Sigmoid colon (tissue), 7 donors: ENCODE data around the gene C1QTNF6. TPM values are rescaled to one million over a fixed set of nuclear protein-coding genes. Genes with fewer than 3 reads are reported as not detected.

Experiments
- DNase-seq: peaks from one replicate; pipeline ENCODE4 v3.0.0-alpha.2; 2019
- H3K27ac ChIP-seq, 4 donors: fragments of 200-600 bp; sonication (generic); one replicate each; pipeline ENCODE4 v1.5.1; 2016 to 2019; ENCODE audit warnings: mild to moderate bottlenecking in 1 of 4
- H3K27me3 ChIP-seq, 3 donors: fragments of 200-600 bp; sonication (generic); one replicate each; pipeline ENCODE4 v1.5.1; 2019; ENCODE audit warnings: mild to moderate bottlenecking in 1 of 3
- H3K36me3 ChIP-seq, 4 donors: fragments of 200-600 bp; sonication (generic); one replicate each; pipeline ENCODE4 v1.5.1; 2016 to 2019
- H3K4me1 ChIP-seq, 4 donors: fragments of 200-600 bp; sonication (generic); one replicate each; pipeline ENCODE4 v1.5.1; 2017 to 2019
- H3K4me3 ChIP-seq, 4 donors: fragments of 200-600 bp; sonication (generic); one replicate each; pipeline ENCODE4 v1.5.1; 2017 to 2019; ENCODE audit warnings: mild to moderate bottlenecking in 2 of 4, moderate library complexity in 1 of 4
- H3K9me3 ChIP-seq, 4 donors: fragments of 200-600 bp in 3 of 4; sonication (generic) in 3 of 4; one replicate each; pipeline versions ENCODE4 v1.5.1 to v1.6.1; 2013 to 2019
- CTCF ChIP-seq, 4 experiments: fragments of 450-650 bp in 3 of 4; fragments of 200-600 bp in 1 of 4; IDR thresholded peaks; one replicate each; pipeline ENCODE4 v1.5.1; 2016 to 2019; ENCODE audit warnings: antibody characterized with exemption in 4 of 4, mild to moderate bottlenecking in 3 of 4, moderate library complexity in 2 of 4
- EP300 ChIP-seq, 4 donors: sonication (generic); formaldehyde crosslinking; IDR thresholded peaks; one replicate each; pipeline ENCODE4 v1.6.1; 2017; ENCODE audit warnings: antibody characterized with exemption in 4 of 4
- POLR2A ChIP-seq, 2 donors: fragments of 450-650 bp; IDR thresholded peaks; one replicate each; pipeline ENCODE4 v1.6.1; 2016; ENCODE audit warnings: antibody characterized with exemption in 2 of 2, mild to moderate bottlenecking in 2 of 2, moderate library complexity in 2 of 2
- POLR2AphosphoS5 ChIP-seq, 4 donors: sonication (generic); formaldehyde crosslinking; IDR thresholded peaks; one replicate each; pipeline ENCODE4 v1.6.1; 2017; ENCODE audit warnings: antibody characterized with exemption in 4 of 4
- WGBS, 2 donors: extraction: QIAGEN DNeasy Blood & Tissue Kit; methylation state at CpG; one replicate each; pipeline ENCODE4 v1.1.7; 2013; 5-methylcytosine and 5-hydroxymethylcytosine counted together
- intact Hi-C: fragments of 100-400 bp; cut with DNase I; formaldehyde crosslinking; loops from one replicate; pipeline ENCODE4 v1.15.1; 2023
- polyA plus RNA-seq, 3 donors: library from polyadenylated mRNA; stranded (reverse); fragments of 200-250 nt; gene quantifications; one replicate each; pipeline ENCODE4 v1.2.3, GENCODE V29; 2013
- total RNA-seq, 4 donors: library from RNA; depleted of rRNA; stranded (reverse); fragments of >200 nt; gene quantifications; one replicate each; pipeline ENCODE4 v1.1.0, GENCODE V29; 2016
- donor health status: healthy with polysubstance abuse.
- donor health status: Bipolar disorder and iron deficiency.
- donor health status: healthy.

Gene C1QTNF6
- total and polyA plus RNA-seq, 7 donors: 1.1 to 12.1 (median 1.8) TPM

- intact Hi-C loops: no loop called here
- DNase-seq: no peak
- Histone ChIP-seq H3K9me3 (no peaks in the 10 kb centered on the region), H3K4me3 (no peak overlapping the region), H3K27ac (no peak overlapping the region), H3K4me1 (no peaks in the 10 kb centered on the region), H3K36me3 (no peaks in the 10 kb centered on the region), H3K27me3 (peaks cover 0 to 14% (median 0%) of the 10 kb centered on the region in 3 donors)
- 75 to 82% methylated on average over 7 of the region's 7 CpGs for WGBS, 2 donors
- TF ChIP-seq EP300 (IDR thresholded peaks at IDR 0.05) (no peak), POLR2AphosphoS5 (IDR thresholded peaks at IDR 0.05) (no peak), POLR2A (IDR thresholded peaks at IDR 0.05) (no peak), CTCF (IDR thresholded peaks at IDR 0.05) (no peak)
These were observed 48.3 kb downstream of the C1QTNF6 start for GRCh38 chr22:37139762-37140161.

GRCh38 chr22:37138849-37139561, 49.0 kb downstream of the C1QTNF6 start:
- no peak overlapping the region for H3K4me3 ChIP-seq
- H3K27me3 ChIP-seq: peaks cover 0 to 7% (median 0%) of the 10 kb centered on the region in 3 donors
- H3K27ac ChIP-seq: no peak overlapping the region
- intact Hi-C loops: no loop called here
- no peak for TF ChIP-seq CTCF (IDR thresholded peaks at IDR 0.05)
- no peak for TF ChIP-seq POLR2A (IDR thresholded peaks at IDR 0.05)
- no peak for TF ChIP-seq POLR2AphosphoS5 (IDR thresholded peaks at IDR 0.05)
- TF ChIP-seq EP300 (IDR thresholded peaks at IDR 0.05): no peak
- WGBS, 2 donors: 44 to 58% methylated on average over 16 of the region's 16 CpGs
- DNase-seq: no peak
- no peaks in the 10 kb centered on the region for H3K36me3 ChIP-seq
- no peaks in the 10 kb centered on the region for H3K4me1 ChIP-seq
- H3K9me3 ChIP-seq: no peaks in the 10 kb centered on the region

GRCh38 chr22:37137903-37138665, 50.0 kb downstream of the C1QTNF6 start:
- DNase-seq: no peak
- H3K27ac ChIP-seq: no peak overlapping the region
- H3K4me3 ChIP-seq: no peak overlapping the region
- H3K4me1 ChIP-seq: no peaks in the 10 kb centered on the region
- no peaks in the 10 kb centered on the region for H3K9me3 ChIP-seq
- TF ChIP-seq EP300 (IDR thresholded peaks at IDR 0.05) (no peak), CTCF (IDR thresholded peaks at IDR 0.05) (no peak), POLR2AphosphoS5 (IDR thresholded peaks at IDR 0.05) (no peak), POLR2A (IDR thresholded peaks at IDR 0.05) (no peak)
- H3K36me3 ChIP-seq: no peaks in the 10 kb centered on the region
- WGBS, 2 donors: 78 to 79% methylated on average over 6 of the region's 6 CpGs
- intact Hi-C loops: no loop called here
- H3K27me3 ChIP-seq: peaks cover 0 to 3% (median 0%) of the 10 kb centered on the region in 3 donors

- DNase-seq: no peak
- no peak overlapping the region for H3K4me3 ChIP-seq
- H3K4me1 ChIP-seq: no peaks in the 10 kb centered on the region
- no peaks in the 10 kb centered on the region for H3K27me3 ChIP-seq
- TF ChIP-seq POLR2AphosphoS5 (IDR thresholded peaks at IDR 0.05) (no peak), EP300 (IDR thresholded peaks at IDR 0.05) (no peak), POLR2A (IDR thresholded peaks at IDR 0.05) (no peak), CTCF (IDR thresholded peaks at IDR 0.05) (no peak)
- H3K36me3 ChIP-seq: no peaks in the 10 kb centered on the region
- 85 to 88% methylated on average over 8 of the region's 8 CpGs for WGBS, 2 donors
- intact Hi-C loops: no loop called here
- no peaks in the 10 kb centered on the region for H3K9me3 ChIP-seq
- H3K27ac ChIP-seq: no peak overlapping the region
These were observed 50.9 kb downstream of the C1QTNF6 start for GRCh38 chr22:37137131-37137530.
